ENCODE results near the gene REEP5. TPM values are rescaled to one million over a fixed set of nuclear protein-coding genes. Genes with fewer than 3 reads are reported as not detected.

The REEP5 gene
- total and polyA plus RNA-seq, 2 of the 13 experiments (the other 11 are each of a cell fraction or from before 2014, with no cell fraction given), result 49.4 to 239 TPM

DNA sequence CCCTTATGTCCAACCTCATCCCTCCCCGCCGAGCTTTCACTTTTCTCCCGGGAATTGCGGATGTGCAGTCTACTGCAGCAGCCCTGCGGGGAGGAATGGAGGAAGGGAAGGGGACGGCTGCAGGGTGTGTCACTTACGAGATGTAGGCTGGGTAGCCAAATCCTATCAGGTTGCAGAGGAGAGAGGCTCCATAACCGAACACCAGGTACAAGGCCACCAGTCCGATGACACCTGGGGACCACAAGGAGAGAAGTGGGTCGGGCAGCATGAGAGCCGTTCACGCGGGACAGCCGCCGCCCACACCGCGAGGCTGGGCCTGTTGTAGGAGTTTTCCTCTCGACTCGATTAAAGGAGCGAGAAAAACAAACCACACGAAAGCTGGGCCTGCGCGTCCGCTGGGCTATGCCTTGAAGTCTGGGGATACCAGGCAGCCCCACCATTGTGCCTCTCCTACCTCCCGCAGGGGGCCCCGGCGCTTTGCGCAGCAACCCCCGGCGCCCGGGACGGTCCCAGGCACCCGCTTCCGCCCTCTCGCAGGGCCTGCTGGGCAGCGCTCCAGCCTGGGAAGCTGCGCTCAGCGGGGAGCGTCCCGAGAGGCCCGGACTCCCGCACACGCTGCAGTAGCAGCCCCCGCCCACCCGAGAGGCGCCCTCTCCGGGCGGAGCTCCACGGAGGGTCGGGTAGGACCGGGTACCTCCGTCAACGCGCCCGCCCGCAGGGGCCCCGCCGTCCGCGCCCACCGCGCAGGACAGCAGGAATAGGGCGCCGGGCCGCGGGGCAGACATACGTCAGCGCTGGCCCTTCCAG, 798 bp downstream of the REEP5 start (continued):
- TF ChIP-seq, protein P1, sequence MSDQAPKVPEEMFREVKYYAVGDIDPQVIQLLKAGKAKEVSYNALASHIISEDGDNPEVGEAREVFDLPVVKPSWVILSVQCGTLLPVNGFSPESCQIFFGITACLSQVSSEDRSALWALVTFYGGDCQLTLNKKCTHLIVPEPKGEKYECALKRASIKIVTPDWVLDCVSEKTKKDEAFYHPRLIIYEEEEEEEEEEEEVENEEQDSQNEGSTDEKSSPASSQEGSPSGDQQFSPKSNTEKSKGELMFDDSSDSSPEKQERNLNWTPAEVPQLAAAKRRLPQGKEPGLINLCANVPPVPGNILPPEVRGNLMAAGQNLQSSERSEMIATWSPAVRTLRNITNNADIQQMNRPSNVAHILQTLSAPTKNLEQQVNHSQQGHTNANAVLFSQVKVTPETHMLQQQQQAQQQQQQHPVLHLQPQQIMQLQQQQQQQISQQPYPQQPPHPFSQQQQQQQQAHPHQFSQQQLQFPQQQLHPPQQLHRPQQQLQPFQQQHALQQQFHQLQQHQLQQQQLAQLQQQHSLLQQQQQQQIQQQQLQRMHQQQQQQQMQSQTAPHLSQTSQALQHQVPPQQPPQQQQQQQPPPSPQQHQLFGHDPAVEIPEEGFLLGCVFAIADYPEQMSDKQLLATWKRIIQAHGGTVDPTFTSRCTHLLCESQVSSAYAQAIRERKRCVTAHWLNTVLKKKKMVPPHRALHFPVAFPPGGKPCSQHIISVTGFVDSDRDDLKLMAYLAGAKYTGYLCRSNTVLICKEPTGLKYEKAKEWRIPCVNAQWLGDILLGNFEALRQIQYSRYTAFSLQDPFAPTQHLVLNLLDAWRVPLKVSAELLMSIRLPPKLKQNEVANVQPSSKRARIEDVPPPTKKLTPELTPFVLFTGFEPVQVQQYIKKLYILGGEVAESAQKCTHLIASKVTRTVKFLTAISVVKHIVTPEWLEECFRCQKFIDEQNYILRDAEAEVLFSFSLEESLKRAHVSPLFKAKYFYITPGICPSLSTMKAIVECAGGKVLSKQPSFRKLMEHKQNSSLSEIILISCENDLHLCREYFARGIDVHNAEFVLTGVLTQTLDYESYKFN (CRISPR knock-in tag; conservative IDR thresholded peaks at IDR 0.05), result 0 out of 2 replicates have a peak, but pooled peaks have one; percentile 36
- TF ChIP-seq HNF4A (CRISPR knock-in tag; IDR thresholded peaks at IDR 0.05) (no peak), MYC (CRISPR knock-in tag; IDR thresholded peaks at IDR 0.05; ENCODE audit: borderline replicate concordance) (0 out of 2 replicates have a peak, but pooled peaks have one; percentile 13), SOX13 (IDR thresholded peaks at IDR 0.05) (no peak), SOX13 (CRISPR knock-in tag; conservative IDR thresholded peaks at IDR 0.05 in 1 of 2, IDR thresholded peaks at IDR 0.05 in 1 of 2) (peak in 1 of 2 experiments; percentile 6; a peak in 1 of 4 replicates), FOXJ3 (CRISPR knock-in tag; IDR thresholded peaks at IDR 0.05; ENCODE audit: borderline replicate concordance) (no peak), NFYB (CRISPR knock-in tag; IDR thresholded peaks at IDR 0.05) (no peak), ZNF12 (CRISPR knock-in tag; IDR thresholded peaks at IDR 0.05) (no peak), GTF2F1 (IDR thresholded peaks at IDR 0.05; ENCODE audit: low read length) (no peak), ZNF124 (CRISPR knock-in tag; IDR thresholded peaks at IDR 0.05) (no peak), ZNF326 (CRISPR knock-in tag; IDR thresholded peaks at IDR 0.05; ENCODE audit: borderline replicate concordance) (no peak), ZNF24 (IDR thresholded peaks at IDR 0.05) (no peak), KLF15 (CRISPR knock-in tag; IDR thresholded peaks at IDR 0.05; ENCODE audit: borderline replicate concordance) (no peak), SP5 (CRISPR knock-in tag; IDR thresholded peaks at IDR 0.05; ENCODE audit: borderline replicate concordance, low read depth) (no peak), NR3C1 (CRISPR knock-in tag; IDR thresholded peaks at IDR 0.05) (no peak), ZNF292 (CRISPR knock-in tag; IDR thresholded peaks at IDR 0.05; ENCODE audit: borderline replicate concordance, low read depth) (no peak)
- TF ChIP-seq, protein P2, sequence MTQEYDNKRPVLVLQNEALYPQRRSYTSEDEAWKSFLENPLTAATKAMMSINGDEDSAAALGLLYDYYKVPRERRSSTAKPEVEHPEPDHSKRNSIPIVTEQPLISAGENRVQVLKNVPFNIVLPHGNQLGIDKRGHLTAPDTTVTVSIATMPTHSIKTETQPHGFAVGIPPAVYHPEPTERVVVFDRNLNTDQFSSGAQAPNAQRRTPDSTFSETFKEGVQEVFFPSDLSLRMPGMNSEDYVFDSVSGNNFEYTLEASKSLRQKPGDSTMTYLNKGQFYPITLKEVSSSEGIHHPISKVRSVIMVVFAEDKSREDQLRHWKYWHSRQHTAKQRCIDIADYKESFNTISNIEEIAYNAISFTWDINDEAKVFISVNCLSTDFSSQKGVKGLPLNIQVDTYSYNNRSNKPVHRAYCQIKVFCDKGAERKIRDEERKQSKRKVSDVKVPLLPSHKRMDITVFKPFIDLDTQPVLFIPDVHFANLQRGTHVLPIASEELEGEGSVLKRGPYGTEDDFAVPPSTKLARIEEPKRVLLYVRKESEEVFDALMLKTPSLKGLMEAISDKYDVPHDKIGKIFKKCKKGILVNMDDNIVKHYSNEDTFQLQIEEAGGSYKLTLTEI (CRISPR knock-in tag; conservative IDR thresholded peaks at IDR 0.05), result no peak
- TF ChIP-seq, protein P3, sequence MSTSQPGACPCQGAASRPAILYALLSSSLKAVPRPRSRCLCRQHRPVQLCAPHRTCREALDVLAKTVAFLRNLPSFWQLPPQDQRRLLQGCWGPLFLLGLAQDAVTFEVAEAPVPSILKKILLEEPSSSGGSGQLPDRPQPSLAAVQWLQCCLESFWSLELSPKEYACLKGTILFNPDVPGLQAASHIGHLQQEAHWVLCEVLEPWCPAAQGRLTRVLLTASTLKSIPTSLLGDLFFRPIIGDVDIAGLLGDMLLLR (CRISPR knock-in tag; IDR thresholded peaks at IDR 0.05), result no peak
- TF ChIP-seq, protein P4, sequence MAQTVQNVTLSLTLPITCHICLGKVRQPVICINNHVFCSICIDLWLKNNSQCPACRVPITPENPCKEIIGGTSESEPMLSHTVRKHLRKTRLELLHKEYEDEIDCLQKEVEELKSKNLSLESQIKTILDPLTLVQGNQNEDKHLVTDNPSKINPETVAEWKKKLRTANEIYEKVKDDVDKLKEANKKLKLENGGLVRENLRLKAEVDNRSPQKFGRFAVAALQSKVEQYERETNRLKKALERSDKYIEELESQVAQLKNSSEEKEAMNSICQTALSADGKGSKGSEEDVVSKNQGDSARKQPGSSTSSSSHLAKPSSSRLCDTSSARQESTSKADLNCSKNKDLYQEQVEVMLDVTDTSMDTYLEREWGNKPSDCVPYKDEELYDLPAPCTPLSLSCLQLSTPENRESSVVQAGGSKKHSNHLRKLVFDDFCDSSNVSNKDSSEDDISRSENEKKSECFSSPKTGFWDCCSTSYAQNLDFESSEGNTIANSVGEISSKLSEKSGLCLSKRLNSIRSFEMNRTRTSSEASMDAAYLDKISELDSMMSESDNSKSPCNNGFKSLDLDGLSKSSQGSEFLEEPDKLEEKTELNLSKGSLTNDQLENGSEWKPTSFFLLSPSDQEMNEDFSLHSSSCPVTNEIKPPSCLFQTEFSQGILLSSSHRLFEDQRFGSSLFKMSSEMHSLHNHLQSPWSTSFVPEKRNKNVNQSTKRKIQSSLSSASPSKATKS (CRISPR knock-in tag; IDR thresholded peaks at IDR 0.05), result no peak; the same call in 1 of the 2 replicates
- TF ChIP-seq, protein P5, sequence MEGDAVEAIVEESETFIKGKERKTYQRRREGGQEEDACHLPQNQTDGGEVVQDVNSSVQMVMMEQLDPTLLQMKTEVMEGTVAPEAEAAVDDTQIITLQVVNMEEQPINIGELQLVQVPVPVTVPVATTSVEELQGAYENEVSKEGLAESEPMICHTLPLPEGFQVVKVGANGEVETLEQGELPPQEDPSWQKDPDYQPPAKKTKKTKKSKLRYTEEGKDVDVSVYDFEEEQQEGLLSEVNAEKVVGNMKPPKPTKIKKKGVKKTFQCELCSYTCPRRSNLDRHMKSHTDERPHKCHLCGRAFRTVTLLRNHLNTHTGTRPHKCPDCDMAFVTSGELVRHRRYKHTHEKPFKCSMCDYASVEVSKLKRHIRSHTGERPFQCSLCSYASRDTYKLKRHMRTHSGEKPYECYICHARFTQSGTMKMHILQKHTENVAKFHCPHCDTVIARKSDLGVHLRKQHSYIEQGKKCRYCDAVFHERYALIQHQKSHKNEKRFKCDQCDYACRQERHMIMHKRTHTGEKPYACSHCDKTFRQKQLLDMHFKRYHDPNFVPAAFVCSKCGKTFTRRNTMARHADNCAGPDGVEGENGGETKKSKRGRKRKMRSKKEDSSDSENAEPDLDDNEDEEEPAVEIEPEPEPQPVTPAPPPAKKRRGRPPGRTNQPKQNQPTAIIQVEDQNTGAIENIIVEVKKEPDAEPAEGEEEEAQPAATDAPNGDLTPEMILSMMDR (CRISPR knock-in tag; IDR thresholded peaks at IDR 0.05), result peak; percentile 45
